HFFc6 (cell line): Measurements from ENCODE around the gene OR5F1. TPM values are rescaled to one million over a fixed set of nuclear protein-coding genes. Genes with fewer than 3 reads are reported as not detected.

Experiments
- DNase-seq: peaks from one replicate; pipeline ENCODE4 v3.0.0-alpha.2; 2018
- H3K27ac Mint-ChIP-seq: 2 replicates; pipeline ENCODE4 v1.8.0; 2020; ENCODE audit warnings: mild to moderate bottlenecking, mixed read lengths
- H3K27me3 Mint-ChIP-seq: 2 replicates; pipeline ENCODE4 v1.8.0; 2021; ENCODE audit warnings: mild to moderate bottlenecking, moderate library complexity, mixed read lengths; ENCODE audit not compliant: insufficient read depth
- H3K36me3 Mint-ChIP-seq: 2 replicates; pipeline ENCODE4 v1.8.0; 2021; ENCODE audit warnings: low read depth, mixed read lengths
- H3K4me1 Mint-ChIP-seq: 2 replicates; pipeline ENCODE4 v1.8.0; 2020; ENCODE audit warnings: low read depth, mixed read lengths
- H3K4me3 Mint-ChIP-seq: 2 replicates; pipeline ENCODE4 v1.8.0; 2020; ENCODE audit warnings: mild to moderate bottlenecking, moderate library complexity, mixed read lengths
- H3K9me3 Mint-ChIP-seq: 2 replicates; pipeline ENCODE4 v1.8.0; 2020; ENCODE audit warnings: mild to moderate bottlenecking, mixed read lengths
- CTCF ChIP-seq: fragments of 200-600 bp; sonication (generic); IDR thresholded peaks from 2 replicates; pipeline ENCODE4 v1.5.0; 2021; ENCODE audit warnings: antibody characterized with exemption, mild to moderate bottlenecking
- total RNA-seq, 6 experiments: library from RNA; stranded (reverse); fragmentation: NEBNext Ultra II Directional; extraction: Animal tissue kit (Norgen Biotek cat#: 25700); gene quantifications; 2 replicates in 1 of 6; 3 replicates in 5 of 6; pipeline ENCODE4 v1.2.3, GENCODE V29; 2021

Gene OR5F1
- total RNA-seq, 6 experiments from 2014 or later = not detected

GRCh38 chr11:55969845-55970244, 24.6 kb downstream of the OR5F1 start, which contains the start of gene OR10AG1:
TSS of gene OR10AG1 (minus strand) at chr11:55969945. CDS start at chr11:55969907, 38 bp downstream.
- TF ChIP-seq CTCF = no peak
- peaks cover 9% of the 10 kb centered on the region; the same call in 1 of the 2 replicates for H3K36me3 Mint-ChIP-seq
- DNase-seq = no peak
- H3K4me1 Mint-ChIP-seq = no peaks in the 10 kb centered on the region
- peaks cover 2% of the 10 kb centered on the region; the same call in 1 of the 2 replicates for H3K27me3 Mint-ChIP-seq
- peaks cover 27% of the 10 kb centered on the region for H3K9me3 Mint-ChIP-seq
- no peak within 1 kb of the TSS for H3K4me3 Mint-ChIP-seq
- no peak within 1 kb of the TSS for H3K27ac Mint-ChIP-seq

- Mint-ChIP-seq H3K4me3 (no peak overlapping the region), H3K4me1 (no peaks in the 10 kb centered on the region)
These were observed 26.5 kb downstream of the OR5F1 start for GRCh38 chr11:55967914-55968313.

GRCh38 chr11:55966391-55966790, 28.0 kb downstream of the OR5F1 start:
- H3K4me3 Mint-ChIP-seq = no peak overlapping the region
- H3K27me3 Mint-ChIP-seq = no peaks in the 10 kb centered on the region
- peaks cover 4% of the 10 kb centered on the region; the same call in 1 of the 2 replicates for H3K36me3 Mint-ChIP-seq
- H3K27ac Mint-ChIP-seq = no peak overlapping the region
- H3K4me1 Mint-ChIP-seq = no peaks in the 10 kb centered on the region
- no peak for DNase-seq
- TF ChIP-seq CTCF = no peak
- H3K9me3 Mint-ChIP-seq = peaks cover 37% of the 10 kb centered on the region

More at GRCh38 chr11:55967914-55968313, 26.5 kb downstream of the OR5F1 start:
- H3K27me3 Mint-ChIP-seq = peaks cover 2% of the 10 kb centered on the region; the same call in 1 of the 2 replicates
- H3K36me3 Mint-ChIP-seq = peaks cover 9% of the 10 kb centered on the region; the same call in 1 of the 2 replicates
- no peak for TF ChIP-seq CTCF
- H3K27ac Mint-ChIP-seq = no peak overlapping the region
- H3K9me3 Mint-ChIP-seq = peaks cover 34% of the 10 kb centered on the region
- no peak for DNase-seq

- no peak for DNase-seq
- Mint-ChIP-seq H3K4me1 (no peaks in the 10 kb centered on the region), H3K4me3 (no peak overlapping the region), H3K9me3 (peaks cover 28% of the 10 kb centered on the region), H3K27me3 (no peaks in the 10 kb centered on the region), H3K27ac (no peak overlapping the region), H3K36me3 (no peaks in the 10 kb centered on the region)
- TF ChIP-seq CTCF = no peak
These were observed 37.9 kb downstream of the OR5F1 start for GRCh38 chr11:55956521-55956920.

- Mint-ChIP-seq H3K4me1 (no peaks in the 10 kb centered on the region), H3K4me3 (no peak overlapping the region), H3K9me3 (peaks cover 23% of the 10 kb centered on the region), H3K36me3 (no peaks in the 10 kb centered on the region), H3K27ac (no peak overlapping the region), H3K27me3 (no peaks in the 10 kb centered on the region; the same call in 1 of the 2 replicates)
- TF ChIP-seq CTCF = no peak
- DNase-seq = no peak
These were observed 45.1 kb downstream of the OR5F1 start for GRCh38 chr11:55949330-55949729.

Other genes with a start within 250 kb of the OR5F1 start
- gene OR5D13, start 221.2 kb downstream of the OR5F1 start, total RNA-seq = not detected
- gene OR5D14, start 199.1 kb downstream of the OR5F1 start, total RNA-seq = not detected
- not detected for gene OR5L1, start 183.3 kb downstream of the OR5F1 start, total RNA-seq
- gene OR5D18, start 175.0 kb downstream of the OR5F1 start, total RNA-seq = not detected
- gene OR5L2, start 167.4 kb downstream of the OR5F1 start, total RNA-seq = not detected
- gene OR5D16, start 155.9 kb downstream of the OR5F1 start, total RNA-seq = not detected
- not detected for gene TRIM51, start 111.3 kb downstream of the OR5F1 start, total RNA-seq
- not detected for gene OR5W2, start 80.0 kb downstream of the OR5F1 start, total RNA-seq
- not detected for gene OR5I1, start 58.2 kb downstream of the OR5F1 start, total RNA-seq
- gene OR10AG1, start 24.7 kb downstream of the OR5F1 start, total RNA-seq = not detected
- gene OR5AS1, start 33.0 kb upstream of the OR5F1 start, total RNA-seq = not detected
- gene OR8I2, start 98.7 kb upstream of the OR5F1 start, total RNA-seq = not detected
- not detected for gene OR8H2, start 109.1 kb upstream of the OR5F1 start, total RNA-seq
- not detected for gene OR8H3, start 127.7 kb upstream of the OR5F1 start, total RNA-seq
- not detected for gene OR8J3, start 145.6 kb upstream of the OR5F1 start, total RNA-seq
- not detected for gene OR8K5, start 165.7 kb upstream of the OR5F1 start, total RNA-seq
- gene OR5J2, start 182.0 kb upstream of the OR5F1 start, total RNA-seq = not detected
- gene OR5T2, start 239.6 kb upstream of the OR5F1 start, total RNA-seq = not detected